Keratinocyte (primary cell): Measurements from ENCODE around the gene DMP1. TPM values are rescaled to one million over a fixed set of nuclear protein-coding genes. Genes with fewer than 3 reads are reported as not detected.

Source experiments
- DNase-seq: peaks from one replicate; pipeline ENCODE4 v3.0.0-alpha.2; 2011; ENCODE audit warnings: low read depth, missing footprints, low spot score
- FAIRE-seq: peaks from 2 replicates; lab custom pipeline; 2011; peaks lifted over from hg19 to GRCh38; lab: Jason Lieb, UNC
- H2AFZ ChIP-seq: 2 replicates; pipeline ENCODE4 v1.6.0; 2012; ENCODE audit warnings: low read length, control low read depth, inconsistent platforms; ENCODE audit not compliant: control insufficient read depth
- H3K27ac ChIP-seq: 2 replicates; pipeline ENCODE4 v1.5.1; 2011; ENCODE audit warnings: low read length; ENCODE audit not compliant: control insufficient read depth, insufficient read depth
- H3K27me3 ChIP-seq: 3 replicates; pipeline ENCODE4 v1.6.0; 2011; ENCODE audit warnings: low read length; ENCODE audit not compliant: control insufficient read depth, insufficient read depth; ENCODE audit errors: extremely low read depth
- H3K36me3 ChIP-seq, 2 experiments: 2 replicates in 1 of 2; 3 replicates in 1 of 2; pipeline ENCODE4 v1.5.1; 2011; ENCODE audit warnings: low read length in 2 of 2, mild to moderate bottlenecking in 1 of 2; ENCODE audit not compliant: control insufficient read depth in 2 of 2, insufficient read depth in 2 of 2; ENCODE audit errors: extremely low read depth in 1 of 2
- H3K4me1 ChIP-seq: 3 replicates; pipeline ENCODE4 v1.5.1; 2011; ENCODE audit warnings: low read length; ENCODE audit not compliant: control insufficient read depth, insufficient read depth; ENCODE audit errors: extremely low read depth
- H3K4me2 ChIP-seq: 3 replicates; pipeline ENCODE4 v1.6.0; 2011; ENCODE audit warnings: low read depth, low read length; ENCODE audit not compliant: control insufficient read depth, insufficient read depth; ENCODE audit errors: extremely low read depth
- H3K4me3 ChIP-seq, 3 experiments: fragments of 200-600 bp in 1 of 3; sonication (generic) in 1 of 3; 2 replicates in 2 of 3; 3 replicates in 1 of 3; pipeline ENCODE4 v1.5.1; 2011 to 2016; ENCODE audit warnings: low read length in 3 of 3, mild to moderate bottlenecking in 3 of 3, control low read depth in 2 of 3, inconsistent platforms in 1 of 3, low read depth in 1 of 3, mixed read lengths in 1 of 3, mixed run types in 1 of 3, moderate library complexity in 1 of 3; ENCODE audit not compliant: control insufficient read depth in 2 of 3, insufficient read depth in 2 of 3; ENCODE audit errors: extremely low read depth in 1 of 3
- H3K79me2 ChIP-seq: 2 replicates; pipeline ENCODE4 v1.6.0; 2012; ENCODE audit warnings: low read length; ENCODE audit not compliant: control insufficient read depth, insufficient read depth
- H3K9ac ChIP-seq: 3 replicates; pipeline ENCODE4 v1.6.0; 2011; ENCODE audit warnings: low read length; ENCODE audit not compliant: control insufficient read depth, insufficient read depth; ENCODE audit errors: extremely low read depth
- H3K9me1 ChIP-seq: 3 replicates; pipeline ENCODE4 v1.6.0; 2011; ENCODE audit warnings: low read length; ENCODE audit not compliant: control insufficient read depth, insufficient read depth; ENCODE audit errors: extremely low read depth
- H3K9me3 ChIP-seq: 2 replicates; pipeline ENCODE4 v1.5.1; 2012; ENCODE audit warnings: low read depth, low read length; ENCODE audit not compliant: control insufficient read depth
- H4K20me1 ChIP-seq: 3 replicates; pipeline ENCODE4 v1.6.0; 2011; ENCODE audit warnings: low read length; ENCODE audit not compliant: control insufficient read depth, insufficient read depth; ENCODE audit errors: extremely low read depth
- EZH2 ChIP-seq: IDR thresholded peaks from one replicate; pipeline ENCODE4 v1.6.1; 2012; ENCODE audit warnings: inconsistent platforms, mild to moderate bottlenecking, low read length, moderate library complexity
- dilution Hi-C: fragments of 300-500 bp; cut with MboI; formaldehyde crosslinking; loops from one replicate; pipeline ENCODE4 v1.7.0; 2020; ENCODE audit warnings: low sequenced_read_pairs; ENCODE audit not compliant: extremely low pct_ligation_motif_present
- polyA plus RNA-seq, 5 experiments: library from polyadenylated mRNA; depleted of rRNA in 3 of 5; stranded (reverse) in 3 of 5; stranded (forward) in 1 of 5; unstranded in 1 of 5; fragments of >200 nt; gene quantifications; 1 replicate in 1 of 5; 2 replicates in 3 of 5; 3 replicates in 1 of 5; pipeline versions ENCODE4 v1.2.1 to v1.2.3, GENCODE V29; 2011 to 2012; ENCODE audit warnings: missing spikeins in 2 of 5, low read depth in 1 of 5, low replicate concordance in 1 of 5
- TF ChIP-seq, protein P1 (sequence below), 3 experiments: IDR thresholded peaks in 1 of 3; conservative IDR thresholded peaks in 1 of 3; optimal IDR thresholded peaks in 1 of 3; 2 replicates in 2 of 3; 3 replicates in 1 of 3; pipeline versions ENCODE3 to v1.5.1; 2011; ENCODE audit warnings: low read length in 3 of 3, mild to moderate bottlenecking in 3 of 3, moderate library complexity in 2 of 3, control low read depth in 1 of 3, inconsistent platforms in 1 of 3; ENCODE audit not compliant: insufficient read depth in 2 of 3; ENCODE audit errors: extremely low read depth in 1 of 3

Gene DMP1
- polyA plus RNA-seq, 1 donor (not counting 4 experiments of a cell fraction or from before 2014, with no cell fraction given), result not detected

DNA sequence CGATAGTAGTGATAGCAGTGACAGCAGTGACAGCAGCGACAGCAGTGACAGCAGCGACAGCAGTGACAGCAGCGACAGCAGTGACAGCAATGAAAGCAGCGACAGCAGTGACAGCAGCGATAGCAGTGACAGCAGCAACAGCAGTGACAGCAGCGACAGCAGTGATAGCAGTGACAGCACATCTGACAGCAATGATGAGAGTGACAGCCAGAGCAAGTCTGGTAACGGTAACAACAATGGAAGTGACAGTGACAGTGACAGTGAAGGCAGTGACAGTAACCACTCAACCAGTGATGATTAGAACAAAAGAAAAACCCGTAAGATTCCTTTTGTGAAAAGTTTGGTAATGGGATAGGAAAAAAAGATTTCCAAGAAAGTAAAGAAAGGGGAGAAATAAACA, 33.8 kb upstream of the DMP1 start:
- H4K20me1 ChIP-seq, result no peaks in the 10 kb centered on the region
- no peak for TF ChIP-seq EZH2
- TF ChIP-seq, protein P1, sequence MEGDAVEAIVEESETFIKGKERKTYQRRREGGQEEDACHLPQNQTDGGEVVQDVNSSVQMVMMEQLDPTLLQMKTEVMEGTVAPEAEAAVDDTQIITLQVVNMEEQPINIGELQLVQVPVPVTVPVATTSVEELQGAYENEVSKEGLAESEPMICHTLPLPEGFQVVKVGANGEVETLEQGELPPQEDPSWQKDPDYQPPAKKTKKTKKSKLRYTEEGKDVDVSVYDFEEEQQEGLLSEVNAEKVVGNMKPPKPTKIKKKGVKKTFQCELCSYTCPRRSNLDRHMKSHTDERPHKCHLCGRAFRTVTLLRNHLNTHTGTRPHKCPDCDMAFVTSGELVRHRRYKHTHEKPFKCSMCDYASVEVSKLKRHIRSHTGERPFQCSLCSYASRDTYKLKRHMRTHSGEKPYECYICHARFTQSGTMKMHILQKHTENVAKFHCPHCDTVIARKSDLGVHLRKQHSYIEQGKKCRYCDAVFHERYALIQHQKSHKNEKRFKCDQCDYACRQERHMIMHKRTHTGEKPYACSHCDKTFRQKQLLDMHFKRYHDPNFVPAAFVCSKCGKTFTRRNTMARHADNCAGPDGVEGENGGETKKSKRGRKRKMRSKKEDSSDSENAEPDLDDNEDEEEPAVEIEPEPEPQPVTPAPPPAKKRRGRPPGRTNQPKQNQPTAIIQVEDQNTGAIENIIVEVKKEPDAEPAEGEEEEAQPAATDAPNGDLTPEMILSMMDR (optimal IDR thresholded peaks at IDR 0.05 in 1 of 3, IDR thresholded peaks at IDR 0.05 in 1 of 3, conservative IDR thresholded peaks at IDR 0.05 in 1 of 3; ENCODE audit: extremely low read depth in 1 of 3, insufficient read depth in 2 of 3, low read length in 3 of 3), result no peak
- H3K27ac ChIP-seq, result no peak overlapping the region
- no peaks in the 10 kb centered on the region for H3K9me1 ChIP-seq
- H2AFZ ChIP-seq, result no peak overlapping the region
- H3K4me1 ChIP-seq, result no peaks in the 10 kb centered on the region
- FAIRE-seq (no peak), DNase-seq (no peak)
- H3K4me2 ChIP-seq, result no peak overlapping the region
- H3K9ac ChIP-seq, result no peak overlapping the region
- no peaks in the 10 kb centered on the region for H3K79me2 ChIP-seq
- peaks cover 6% of the 10 kb centered on the region for H3K27me3 ChIP-seq
- dilution Hi-C loops, result no loop called here
- H3K4me3 ChIP-seq, result no peak overlapping the region
- H3K36me3 ChIP-seq, result no peaks in the 10 kb centered on the region
- no peaks in the 10 kb centered on the region for H3K9me3 ChIP-seq

GRCh38 chr4:87620086-87620485, 30.0 kb upstream of the DMP1 start:
- FAIRE-seq (no peak), DNase-seq (no peak)
- Histone ChIP-seq H3K79me2 (no peaks in the 10 kb centered on the region), H3K27ac (no peak overlapping the region), H2AFZ (no peak overlapping the region), H3K4me3 (no peak overlapping the region), H3K9ac (no peak overlapping the region), H3K9me3 (no peaks in the 10 kb centered on the region), H3K4me1 (no peaks in the 10 kb centered on the region), H3K4me2 (no peak overlapping the region), H4K20me1 (no peaks in the 10 kb centered on the region), H3K36me3 (no peaks in the 10 kb centered on the region), H3K9me1 (no peaks in the 10 kb centered on the region), H3K27me3 (peaks cover 6% of the 10 kb centered on the region)
- dilution Hi-C loops, result no loop called here
- TF ChIP-seq EZH2, result no peak
- TF ChIP-seq, protein P1 (optimal IDR thresholded peaks at IDR 0.05 in 1 of 3, IDR thresholded peaks at IDR 0.05 in 1 of 3, conservative IDR thresholded peaks at IDR 0.05 in 1 of 3; ENCODE audit: extremely low read depth in 1 of 3, insufficient read depth in 2 of 3, low read length in 3 of 3), result no peak
